ENCODE results near the gene PDILT.
"Not testable (repeated sequence)": the region's sequence is repeated elsewhere in the genome, so short reads cannot be mapped to it uniquely, and the experiment has no call there.

PDILT gene

DNA sequence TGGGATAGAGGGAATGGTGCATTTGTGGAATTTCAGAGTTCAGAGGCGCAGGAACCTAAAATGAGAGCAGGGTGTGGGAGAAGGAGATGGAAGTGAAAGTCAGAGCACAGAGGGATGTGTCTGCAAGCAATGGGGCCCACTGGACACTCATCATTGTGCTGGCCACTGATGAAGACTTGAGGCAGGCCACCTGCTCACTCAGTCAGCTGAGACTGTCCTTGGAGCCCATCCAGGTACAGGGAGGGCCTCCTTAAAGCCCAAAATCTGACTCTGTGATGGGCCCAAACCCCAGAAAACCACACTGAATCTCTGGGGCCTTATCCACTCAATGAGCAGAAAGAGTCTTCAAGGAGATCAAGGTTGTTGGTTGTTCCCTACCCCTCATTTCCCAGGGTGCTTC, 82.9 kb downstream of the PDILT start:
- DNase-seq (ENCODE audit: low read depth in 2 of 2) = no peak

DNA sequence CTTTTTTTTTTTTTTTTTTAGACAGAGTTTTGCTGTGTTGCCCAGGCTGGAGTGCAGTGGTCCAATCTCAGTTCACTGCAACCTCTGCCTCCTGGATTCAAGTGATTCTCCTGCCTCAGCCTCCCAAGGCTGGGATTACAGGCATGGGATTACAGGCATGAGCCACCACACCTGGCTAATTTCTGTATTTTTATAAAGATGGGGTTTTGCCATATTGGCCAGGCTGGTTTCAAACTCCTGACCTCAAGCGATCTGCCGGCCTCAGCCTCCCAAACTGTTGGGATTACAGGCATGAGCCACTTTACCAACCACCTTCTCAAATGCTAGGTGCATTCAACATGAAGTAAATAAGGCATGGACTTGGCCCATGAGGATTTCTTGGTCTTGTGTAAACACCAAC, 83.5 kb downstream of the PDILT start:
- DNase-seq (ENCODE audit: low read depth in 2 of 2) = not testable (repeated sequence)

DNA sequence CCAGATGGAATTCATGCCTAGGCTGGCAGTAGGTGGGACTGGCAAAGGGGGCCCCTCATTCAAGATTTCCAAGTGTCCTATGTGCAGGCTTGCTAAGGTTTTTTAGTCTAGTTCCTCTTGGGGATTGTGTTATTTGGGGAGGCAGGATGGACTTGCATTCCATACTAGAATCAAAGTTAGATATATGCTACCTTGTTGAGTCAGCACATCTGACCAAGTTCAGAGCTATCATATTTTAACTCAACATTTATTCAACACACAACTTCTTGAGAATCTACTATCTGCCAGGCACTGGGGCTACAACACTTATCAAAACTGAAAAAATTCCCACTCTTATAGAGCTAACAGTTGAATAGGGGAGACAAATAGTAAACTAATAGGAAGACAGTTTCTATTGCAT, 83.9 kb downstream of the PDILT start:
- DNase-seq (ENCODE audit: low read depth in 2 of 2) = no peak

DNA sequence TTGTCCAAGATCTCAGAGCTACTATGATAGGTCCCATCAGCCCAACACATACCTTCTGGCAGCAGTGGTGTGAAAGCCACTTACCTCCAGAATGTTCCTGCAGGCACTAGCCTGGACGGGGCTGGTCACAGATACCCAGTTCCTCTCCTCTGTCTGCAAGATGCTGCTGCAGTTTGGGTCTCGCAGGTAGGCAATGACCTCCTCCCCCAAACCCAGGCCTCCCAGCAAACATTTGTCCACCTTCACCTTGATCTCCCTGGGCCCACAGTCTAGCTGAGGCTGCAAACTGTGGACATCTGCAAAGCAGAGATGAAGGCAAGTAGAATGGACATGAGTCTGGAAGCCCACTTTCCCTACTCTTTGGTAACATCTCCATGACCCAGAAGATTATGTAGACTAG, 84.4 kb downstream of the PDILT start:
- no peak for DNase-seq (ENCODE audit: low read depth in 2 of 2)

DNA sequence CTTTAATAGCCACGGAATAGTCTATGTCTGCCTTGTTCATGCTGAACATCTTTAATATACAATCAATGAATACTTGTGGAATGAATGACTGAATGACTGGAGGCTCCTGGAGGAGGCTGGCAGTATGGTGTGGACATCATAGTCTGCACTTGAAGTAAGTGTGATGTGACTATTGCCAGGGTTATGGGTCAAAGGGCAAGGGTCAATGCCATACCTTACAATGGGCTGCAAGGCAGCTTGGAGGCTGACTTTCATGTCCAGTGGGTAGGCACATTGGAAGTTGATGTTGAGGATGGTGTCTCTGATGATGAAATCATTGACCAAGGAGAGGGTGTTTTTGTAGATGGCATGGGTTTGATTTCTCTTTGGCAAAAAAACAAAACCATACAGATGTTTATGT, 85.1 kb downstream of the PDILT start:
- DNase-seq (ENCODE audit: low read depth in 2 of 2) = no peak

DNA sequence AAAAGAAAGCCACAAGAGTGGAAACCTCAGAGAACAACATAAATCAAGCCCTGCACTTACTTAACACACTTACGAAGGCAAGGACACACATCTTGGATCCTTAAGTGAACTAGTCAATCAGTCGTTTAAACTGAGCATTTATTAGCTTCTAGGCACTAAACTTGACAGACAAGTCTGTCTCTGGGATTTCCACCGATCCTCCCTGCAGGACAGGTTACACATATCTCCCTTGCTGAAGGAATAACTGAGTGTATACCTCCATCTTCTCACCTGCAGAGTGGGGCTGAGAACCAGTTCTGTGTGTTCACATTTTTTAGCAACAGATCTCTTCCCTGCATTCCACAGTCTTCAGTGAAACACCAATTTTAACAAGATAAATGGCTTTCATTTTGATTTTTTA, 86.1 kb downstream of the PDILT start:
- no peak for DNase-seq (ENCODE audit: low read depth in 2 of 2)

DNA sequence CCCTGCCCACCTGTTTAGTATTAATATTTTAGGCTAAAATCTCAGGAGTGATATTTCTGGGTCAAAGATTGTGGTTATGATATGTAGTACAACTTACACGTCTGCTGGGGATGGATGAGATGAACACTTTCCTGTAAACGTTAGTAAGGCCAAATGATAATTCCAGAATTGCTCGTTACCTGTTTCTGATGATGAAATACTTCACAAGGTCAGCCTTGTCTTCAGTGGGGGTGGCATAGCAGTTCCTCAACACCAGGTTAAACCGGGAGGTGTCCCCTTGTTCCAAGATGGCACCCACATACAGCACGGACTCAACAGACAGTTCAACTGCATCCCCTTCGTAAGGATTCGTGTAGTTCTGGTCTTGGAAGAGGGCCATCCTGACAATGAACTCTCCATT, 86.5 kb downstream of the PDILT start:
- no peak for DNase-seq (ENCODE audit: low read depth in 2 of 2)

DNA sequence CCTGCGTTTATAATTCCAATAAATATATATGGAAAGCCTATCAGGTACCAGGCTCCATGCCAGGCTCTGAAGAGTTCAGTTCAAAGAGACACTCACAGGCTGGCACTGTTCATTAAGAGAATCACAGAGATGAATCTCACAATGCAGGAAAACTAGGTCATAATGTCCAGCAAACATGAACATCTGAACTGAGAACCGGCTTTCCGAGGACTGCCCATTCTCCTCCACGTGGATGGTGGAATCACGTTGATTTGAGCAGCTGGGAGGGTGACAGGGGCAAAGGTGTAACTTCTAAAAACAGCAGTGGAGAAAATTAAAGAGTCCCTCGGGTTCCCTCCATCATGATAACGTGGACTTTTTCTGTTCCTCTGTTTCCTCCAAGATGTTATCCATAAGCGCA, 87.4 kb downstream of the PDILT start:
- DNase-seq (ENCODE audit: low read depth in 2 of 2) = no peak

DNA sequence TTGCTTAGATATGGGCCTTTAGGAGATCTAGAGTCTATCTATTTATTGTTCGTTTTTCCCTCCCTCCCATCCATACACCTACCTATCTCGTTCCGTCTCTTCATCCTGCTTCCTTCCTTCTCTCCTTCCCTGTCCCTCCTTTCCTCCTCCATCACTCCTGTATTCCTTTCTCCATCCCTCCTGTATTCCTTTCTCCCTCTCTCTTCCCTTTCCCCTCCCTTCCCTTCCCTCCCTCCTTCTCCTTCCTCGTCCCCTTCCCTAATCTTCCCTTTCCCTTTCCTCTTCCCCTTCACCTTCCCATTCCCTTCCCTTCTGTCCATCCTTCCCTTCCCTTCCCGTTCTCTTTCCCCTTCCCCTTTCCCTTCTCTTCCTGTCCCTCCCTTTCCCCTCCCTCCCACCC, 87.8 kb downstream of the PDILT start:
- no peak for DNase-seq (ENCODE audit: low read depth in 2 of 2)

DNA sequence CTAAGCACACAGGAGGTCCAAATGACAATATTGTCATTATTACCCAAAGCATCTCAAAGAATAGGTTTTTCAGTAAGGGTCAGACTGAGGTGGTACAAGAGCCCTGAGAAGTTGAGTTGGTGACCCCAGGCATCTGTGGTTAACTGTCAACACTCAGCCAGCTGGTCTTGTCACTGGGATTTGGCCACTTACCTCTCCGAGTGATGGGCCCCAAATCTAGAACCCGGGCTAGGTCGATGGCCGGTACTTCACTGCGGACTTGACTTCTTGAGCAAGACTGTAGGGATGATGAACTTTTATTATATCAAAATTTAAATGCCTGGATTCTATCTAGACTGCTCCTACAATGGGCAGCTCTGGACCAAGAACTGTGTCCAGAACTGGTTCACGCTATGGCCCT, 88.8 kb downstream of the PDILT start:
- no peak for DNase-seq (ENCODE audit: low read depth in 2 of 2)

DNA sequence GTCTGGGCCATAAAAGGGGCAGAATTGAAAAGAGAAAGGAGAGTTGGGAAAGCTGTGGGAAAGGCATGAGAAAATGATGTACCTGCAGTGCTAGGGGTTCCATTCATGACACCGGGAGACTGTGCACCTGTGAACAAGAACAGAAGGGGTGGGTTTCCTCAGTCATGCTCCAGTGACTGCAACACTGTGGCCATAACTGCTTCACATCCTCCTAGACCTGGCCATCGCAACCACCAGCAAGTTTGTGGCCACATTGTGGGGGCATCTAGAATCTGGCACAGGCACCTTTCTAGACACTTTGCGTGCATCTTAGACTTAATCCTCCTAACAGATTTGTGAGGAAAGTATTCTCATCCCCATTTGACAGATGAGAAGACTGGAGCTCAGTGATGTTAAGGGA, 90.0 kb downstream of the PDILT start:
- DNase-seq (ENCODE audit: low read depth in 2 of 2) = no peak

DNA sequence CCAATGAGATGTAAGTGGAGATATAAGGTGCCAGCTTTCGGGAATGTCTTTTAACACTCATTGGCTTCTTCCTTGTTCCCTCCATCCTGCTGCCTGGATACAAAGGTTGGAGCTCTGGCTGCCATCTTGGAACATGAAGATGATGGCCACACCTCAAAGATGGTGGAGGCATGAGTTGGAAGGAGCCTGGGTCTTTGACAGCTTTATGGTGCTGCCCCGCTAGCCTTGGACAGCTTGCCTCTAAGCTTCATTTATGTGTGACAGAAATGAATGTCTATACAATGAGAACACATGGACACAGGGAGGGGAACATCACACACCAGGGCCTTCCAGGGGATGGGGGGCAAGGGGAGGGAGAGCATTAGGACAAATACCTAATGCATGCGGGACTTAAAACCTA, 90.8 kb downstream of the PDILT start:
- no peak for DNase-seq (ENCODE audit: low read depth in 2 of 2)

DNA sequence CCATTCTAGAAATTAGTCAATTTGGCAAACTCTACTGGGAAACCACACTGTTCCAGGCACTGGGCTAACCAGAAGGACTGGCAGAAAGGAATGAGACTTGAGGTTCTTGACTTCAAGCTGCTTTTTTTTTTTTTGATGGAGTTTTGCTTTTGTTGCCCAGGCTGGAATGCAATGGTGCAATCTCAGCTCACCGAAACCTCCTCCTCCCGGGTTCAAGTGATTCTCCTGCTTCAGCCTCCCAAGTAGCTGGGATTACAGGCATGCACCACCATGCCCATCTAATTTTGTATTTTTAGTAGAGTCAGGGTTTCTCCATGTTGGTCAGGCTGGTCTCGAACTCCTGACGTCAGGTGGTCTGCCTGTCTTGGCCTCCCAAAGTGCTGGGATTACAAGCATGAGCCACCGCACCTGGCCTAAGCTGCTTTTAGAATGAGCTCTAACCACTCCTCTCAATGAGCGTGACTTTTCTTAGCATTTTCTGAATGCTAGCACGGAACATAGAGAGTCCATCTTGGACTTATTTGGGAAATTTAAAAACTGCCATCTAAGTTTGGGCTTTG, 91.9 kb downstream of the PDILT start:
- not testable (repeated sequence) for DNase-seq (ENCODE audit: low read depth in 2 of 2)

DNA sequence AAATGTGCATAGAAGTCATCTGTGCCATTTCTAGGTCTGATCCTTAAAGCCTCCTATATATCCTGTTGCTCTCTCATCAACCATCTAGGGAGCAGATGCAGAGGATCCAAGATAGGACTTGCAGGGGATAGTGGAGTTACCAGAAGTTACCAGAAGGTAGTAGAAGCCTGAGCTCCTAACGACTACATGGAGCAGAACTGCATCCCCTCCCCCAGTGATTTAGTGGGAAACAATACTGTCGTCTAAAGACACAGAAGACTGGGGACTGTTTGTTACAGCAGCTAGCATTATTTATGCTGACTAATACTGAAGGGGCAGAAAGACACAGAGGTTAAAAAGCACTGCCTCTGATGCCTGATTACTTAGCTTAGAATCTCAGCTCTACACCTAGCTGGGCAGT, 93.0 kb downstream of the PDILT start:
- DNase-seq (ENCODE audit: low read depth in 2 of 2) = no peak

DNA sequence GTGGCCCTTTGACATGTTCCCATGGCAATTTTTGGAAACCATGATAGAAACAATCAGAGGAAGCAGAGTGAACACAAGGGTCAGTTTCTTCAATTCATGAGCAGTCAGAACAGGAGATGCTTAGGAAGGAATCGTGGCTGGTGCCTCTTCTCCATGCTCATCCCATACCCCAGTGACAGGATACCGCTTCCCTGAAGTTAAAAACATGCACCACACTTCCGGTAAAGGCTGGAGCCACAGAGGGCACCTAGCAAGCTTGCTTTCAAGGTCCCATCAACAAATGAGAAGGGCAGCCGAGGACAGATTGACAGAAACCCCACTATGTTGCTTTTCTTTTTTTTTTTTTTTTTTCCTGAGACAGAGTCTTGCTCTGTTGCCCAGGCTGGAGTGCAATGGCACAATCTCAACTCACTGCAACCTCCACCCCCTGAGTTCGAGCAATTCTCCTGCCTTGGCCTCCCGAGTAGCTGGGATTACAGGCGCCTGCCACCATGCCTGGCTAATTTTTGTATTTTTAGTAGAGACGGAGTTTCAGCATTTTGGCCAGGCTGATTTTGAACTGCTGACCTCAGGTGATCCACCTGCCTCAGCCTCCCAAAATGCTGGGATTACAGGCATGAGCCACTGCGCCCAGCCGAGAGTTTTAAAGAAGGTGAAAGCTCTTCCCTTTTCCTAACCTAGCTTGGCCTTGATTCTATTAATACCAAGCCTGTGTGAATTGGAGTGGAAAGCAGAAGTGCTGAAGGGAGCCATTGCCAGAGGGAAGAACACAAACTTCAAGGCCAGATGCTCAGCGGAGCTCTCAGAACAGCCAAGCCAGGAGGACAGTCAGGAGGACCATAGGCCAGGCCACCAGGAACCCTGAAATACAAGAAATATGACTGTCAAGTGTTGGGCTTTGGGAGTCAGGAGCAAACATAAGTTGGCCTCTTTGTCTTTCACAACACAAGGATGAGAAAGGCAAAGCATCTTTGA, 93.8 kb downstream of the PDILT start:
- DNase-seq (ENCODE audit: low read depth in 2 of 2) = no peak

DNA sequence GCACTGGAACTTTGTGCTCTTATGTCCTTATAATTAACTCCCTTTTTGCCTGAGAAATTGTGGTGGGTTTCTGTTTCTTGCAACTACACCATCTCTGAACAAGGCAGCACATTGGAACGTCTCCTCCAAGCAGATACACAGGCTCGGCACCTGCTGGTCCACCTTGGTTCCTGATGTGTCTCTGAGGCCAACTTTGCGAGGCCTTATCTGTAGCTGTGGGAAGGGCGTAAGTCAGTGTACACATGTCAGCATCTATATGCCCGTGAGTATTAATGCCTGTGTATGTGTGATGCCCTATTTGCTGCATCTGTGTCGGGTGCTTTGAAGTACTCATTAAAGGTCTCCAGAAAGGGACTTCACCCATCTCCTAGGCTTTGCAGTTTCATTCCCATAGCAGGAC, 94.8 kb downstream of the PDILT start:
- DNase-seq (ENCODE audit: low read depth in 2 of 2) = no peak
